Spleen (tissue), 7 donors: ENCODE measurements around the gene PICALM.

Source experiments
- CTCF ChIP-seq, 11 experiments: fragments of 200-600 bp in 7 of 11; fragments of 450-650 bp in 4 of 11; sonication (generic) in 4 of 11; IDR thresholded peaks in 8 of 11; conservative IDR thresholded peaks in 3 of 11; 1 replicate in 7 of 11; 2 replicates in 4 of 11; pipeline versions ENCODE4 v1.4.0 to v1.8.0; 2016 to 2021; ENCODE audit warnings: antibody characterized with exemption in 11 of 11, inconsistent platforms in 4 of 11, mild to moderate bottlenecking in 1 of 11
- POLR2A ChIP-seq, 3 donors: fragments of 450-650 bp; IDR thresholded peaks; one replicate each; pipeline ENCODE4 v1.5.1; 2017; ENCODE audit warnings: antibody characterized with exemption in 3 of 3, mild to moderate bottlenecking in 1 of 3
- POLR2AphosphoS5 ChIP-seq, 3 donors: sonication (generic); formaldehyde crosslinking; IDR thresholded peaks; one replicate each; pipeline ENCODE4 v1.5.1; 2017; ENCODE audit warnings: antibody characterized with exemption in 3 of 3
- donor health status: DM: no; HTN: no; CAD: no; lungs with moderate emphysema.
- donor health status: DM: no; HTN: no; CAD: no.
- donor health status: DM: no; HTN: no; CAD: no.

GRCh38 chr11:86016451-86016850 lies 52.4 kb downstream of the PICALM start:
- TF ChIP-seq CTCF (IDR thresholded peaks at IDR 0.05 in 8 of 11, conservative IDR thresholded peaks at IDR 0.05 in 3 of 11), result no peak
- no peak for TF ChIP-seq POLR2AphosphoS5 (IDR thresholded peaks at IDR 0.05)
- TF ChIP-seq POLR2A (IDR thresholded peaks at IDR 0.05), result no peak
